HPDE6-E6E7 (cell line): ENCODE measurements around the gene SERP1.
"Not testable (repeated sequence)": the region's sequence is repeated elsewhere in the genome, so short reads cannot be mapped to it uniquely, and the experiment has no call there.

Experiments
- DNase-seq: peaks from one replicate; pipeline ENCODE4 v3.0.0; 2011; ENCODE audit warnings: missing footprints; ENCODE audit errors: extremely low spot score

SERP1 gene

GRCh38 chr3:150538324-150539208, 7.7 kb downstream of the SERP1 start:
- DNase-seq: no peak

GRCh38 chr3:150535204-150535603, 11.1 kb downstream of the SERP1 start:
- DNase-seq: no peak

GRCh38 chr3:150531775-150532174, 14.5 kb downstream of the SERP1 start:
- DNase-seq: no peak

- no peak for DNase-seq
Measured at GRCh38 chr3:150528354-150528797, 17.9 kb downstream of the SERP1 start.

GRCh38 chr3:150527464-150528255, 18.6 kb downstream of the SERP1 start:
- DNase-seq: no peak

- no peak for DNase-seq
Measured at GRCh38 chr3:150523538-150523937, 22.8 kb downstream of the SERP1 start.

- DNase-seq: no peak
Measured at GRCh38 chr3:150521463-150521862, 24.8 kb downstream of the SERP1 start.

- DNase-seq: no peak
Measured at GRCh38 chr3:150520408-150520807, 25.9 kb downstream of the SERP1 start.

- DNase-seq: peak; percentile 62
Measured at GRCh38 chr3:150519026-150519425, 27.3 kb downstream of the SERP1 start.

GRCh38 chr3:150515210-150515609, 31.1 kb downstream of the SERP1 start:
- no peak for DNase-seq

GRCh38 chr3:150511122-150511821, 35.0 kb downstream of the SERP1 start:
- no peak for DNase-seq

GRCh38 chr3:150509780-150510179, 36.5 kb downstream of the SERP1 start:
- no peak for DNase-seq

GRCh38 chr3:150508401-150508800, 37.9 kb downstream of the SERP1 start:
- DNase-seq: no peak

- no peak for DNase-seq
Measured at GRCh38 chr3:150504483-150504882, 41.8 kb downstream of the SERP1 start.

- DNase-seq: no peak
Measured at GRCh38 chr3:150503402-150504099, 42.7 kb downstream of the SERP1 start.

- not testable (repeated sequence) for DNase-seq
Measured at GRCh38 chr3:150500960-150501359, 45.3 kb downstream of the SERP1 start.

GRCh38 chr3:150497956-150498355, 48.3 kb downstream of the SERP1 start:
- no peak for DNase-seq

GRCh38 chr3:150495563-150496168, 50.6 kb downstream of the SERP1 start:
- no peak for DNase-seq

- DNase-seq: no peak
Measured at GRCh38 chr3:150495149-150495548, 51.1 kb downstream of the SERP1 start.

GRCh38 chr3:150494411-150494977, 51.8 kb downstream of the SERP1 start:
- no peak for DNase-seq
